HG03442 (cell line): ENCODE measurements around the gene CLDN20.
A peak's percentile ranks its signal among the peaks of the same experiment; 100 is the strongest.
"Not testable (repeated sequence)": the region's sequence is repeated elsewhere in the genome, so short reads cannot be mapped to it uniquely, and the experiment has no call there.

Experiments used
- ATAC-seq: cut with Tn5 transposase; IDR thresholded peaks from one replicate; pipeline ENCODE4 v1.9.1; 2021; ENCODE audit warnings: mild to moderate bottlenecking, moderate library complexity; ENCODE audit not compliant: unreplicated experiment

CLDN20 gene

GRCh38 chr6:155263373-155264063, at the start of gene CLDN20:
Gene CLDN20 (plus strand): TSS chr6:155264013. CDS start chr6:155275720, 11,707 bp downstream.
- no peak for ATAC-seq

DNA sequence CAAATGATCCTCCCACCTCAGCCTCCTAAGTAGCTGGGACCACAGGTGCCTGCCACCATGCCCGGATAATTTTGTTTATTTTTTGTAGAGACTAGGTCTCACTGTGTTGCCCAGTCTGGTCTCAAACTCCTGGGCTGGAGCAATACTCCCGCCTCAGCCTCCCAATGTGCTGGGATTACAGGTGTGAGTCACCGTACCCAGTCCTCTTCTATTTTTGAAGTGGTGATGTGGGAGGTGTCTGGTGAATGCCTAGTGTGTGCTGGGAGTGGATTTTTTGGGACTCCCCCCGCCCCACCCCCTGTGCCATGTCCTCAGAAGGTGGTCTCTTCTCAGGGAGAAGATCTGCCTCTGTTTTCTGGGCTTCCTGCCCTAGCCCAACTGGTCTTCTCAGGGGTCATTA, 47.9 kb upstream of the CLDN20 start:
- ATAC-seq, result no peak

DNA sequence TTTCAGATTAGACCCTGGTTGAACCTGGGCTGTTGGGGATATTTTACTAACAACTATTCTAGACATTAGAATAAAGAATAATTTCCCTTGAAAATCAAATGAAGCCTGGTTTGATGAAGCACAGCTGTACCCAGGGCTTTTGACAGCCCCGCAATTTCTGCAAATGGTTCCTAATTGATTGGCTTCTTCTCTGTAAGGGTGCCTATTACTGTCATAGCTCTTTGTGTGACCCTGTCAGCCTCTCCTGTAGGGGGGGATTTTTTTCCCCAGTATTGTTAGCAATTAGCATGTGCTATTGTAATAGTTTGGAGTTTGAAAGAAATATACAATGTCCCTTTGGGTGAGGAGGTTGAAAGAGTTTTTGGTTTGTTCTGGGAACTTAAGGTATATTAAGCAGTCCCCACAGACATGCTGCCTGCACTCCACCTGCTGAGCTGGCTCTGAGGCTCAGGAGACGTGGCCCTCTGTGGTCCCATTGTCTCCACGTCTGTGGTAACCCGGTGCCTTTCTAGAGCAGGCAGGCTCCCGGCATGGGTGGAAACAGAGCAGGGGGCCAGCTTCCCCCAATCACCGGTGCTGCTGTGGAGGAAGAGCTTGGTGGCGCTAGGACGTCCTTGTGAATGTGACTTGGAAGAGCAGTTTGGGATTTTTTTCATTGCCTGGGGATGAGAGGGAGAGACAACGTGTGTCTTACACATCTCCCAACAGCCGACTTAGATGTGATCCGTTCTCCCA, 47.3 kb upstream of the CLDN20 start:
- ATAC-seq, result no peak

DNA sequence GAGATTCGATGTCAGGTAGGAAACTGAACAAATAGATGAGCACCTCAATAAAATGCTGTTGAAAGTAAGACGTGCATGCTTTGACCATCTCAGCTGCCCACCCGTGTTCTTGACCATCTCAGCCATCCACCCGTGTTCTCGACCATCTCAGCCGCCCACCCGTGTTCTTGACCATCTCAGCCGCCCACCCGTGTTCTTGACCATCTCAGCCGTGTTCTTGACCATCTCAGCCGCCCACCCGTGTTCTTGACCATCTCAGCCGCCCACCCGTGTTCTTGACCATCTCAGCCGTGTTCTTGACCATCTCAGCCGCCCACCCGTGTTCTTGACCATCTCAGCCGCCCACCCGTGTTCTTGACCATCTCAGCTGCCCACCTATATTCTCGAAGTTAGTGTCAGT, 45.1 kb upstream of the CLDN20 start:
- not testable (repeated sequence) for ATAC-seq

DNA sequence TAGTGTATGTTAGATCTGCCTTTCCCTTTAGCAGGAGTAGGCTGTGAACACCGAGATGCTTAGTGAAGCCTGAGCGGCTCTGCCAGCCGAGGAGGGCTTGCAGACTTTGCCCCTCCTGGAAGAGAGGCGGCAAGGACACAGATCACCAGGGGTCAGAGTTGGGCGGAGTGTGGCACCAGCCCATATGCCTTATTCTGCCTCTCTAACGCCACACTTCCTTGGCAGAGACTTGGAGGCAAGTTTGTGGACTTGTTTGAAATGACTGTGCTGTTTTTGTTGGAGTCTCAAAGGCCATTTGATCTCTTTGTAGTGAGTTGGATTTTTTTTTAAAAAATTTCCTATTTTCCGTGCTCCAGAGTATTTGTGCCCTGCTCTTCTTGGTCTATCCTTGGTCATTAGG, 44.5 kb upstream of the CLDN20 start:
- ATAC-seq, result no peak

- ATAC-seq, result no peak
These were observed 43.9 kb upstream of the CLDN20 start for GRCh38 chr6:155219858-155220301.

DNA sequence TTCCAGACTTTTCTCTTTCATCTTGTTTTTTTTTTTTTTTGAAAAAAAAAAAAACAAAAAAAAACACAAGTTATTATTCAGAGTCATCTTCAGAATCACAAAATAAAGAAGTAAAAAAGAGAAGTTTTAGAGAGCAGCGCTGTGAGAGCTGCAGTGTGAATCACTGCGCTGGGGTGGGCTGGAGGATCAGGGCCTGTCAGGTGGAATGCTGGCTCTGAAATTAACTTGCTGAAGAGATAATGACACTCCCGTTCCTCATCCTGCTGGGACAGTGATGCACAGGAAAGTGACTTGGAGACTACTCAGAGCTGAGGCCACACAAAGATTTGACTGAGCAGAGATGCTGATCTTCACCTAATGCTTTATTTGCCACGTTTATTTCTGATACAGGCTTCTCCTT, 42.7 kb upstream of the CLDN20 start:
- no peak for ATAC-seq

DNA sequence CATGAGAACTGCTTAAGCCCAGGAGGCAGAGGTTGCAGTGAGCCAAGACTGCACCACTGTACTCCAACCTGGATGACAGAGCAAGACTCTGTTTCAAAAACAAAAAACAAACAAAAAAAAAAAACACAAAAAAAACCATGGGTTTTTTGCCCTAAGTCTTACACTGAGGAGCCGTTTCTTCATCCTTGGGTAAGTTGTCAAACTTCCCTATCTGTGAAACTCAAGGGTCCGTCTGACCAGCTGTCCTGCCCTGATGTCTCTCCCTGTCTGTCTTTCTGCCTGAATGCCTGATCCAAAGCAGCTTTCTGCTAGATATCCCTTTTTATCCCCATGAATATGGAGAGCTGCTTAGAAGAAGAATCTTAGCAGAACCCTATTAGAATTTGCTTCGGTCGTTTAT, 41.3 kb upstream of the CLDN20 start:
- no peak for ATAC-seq

DNA sequence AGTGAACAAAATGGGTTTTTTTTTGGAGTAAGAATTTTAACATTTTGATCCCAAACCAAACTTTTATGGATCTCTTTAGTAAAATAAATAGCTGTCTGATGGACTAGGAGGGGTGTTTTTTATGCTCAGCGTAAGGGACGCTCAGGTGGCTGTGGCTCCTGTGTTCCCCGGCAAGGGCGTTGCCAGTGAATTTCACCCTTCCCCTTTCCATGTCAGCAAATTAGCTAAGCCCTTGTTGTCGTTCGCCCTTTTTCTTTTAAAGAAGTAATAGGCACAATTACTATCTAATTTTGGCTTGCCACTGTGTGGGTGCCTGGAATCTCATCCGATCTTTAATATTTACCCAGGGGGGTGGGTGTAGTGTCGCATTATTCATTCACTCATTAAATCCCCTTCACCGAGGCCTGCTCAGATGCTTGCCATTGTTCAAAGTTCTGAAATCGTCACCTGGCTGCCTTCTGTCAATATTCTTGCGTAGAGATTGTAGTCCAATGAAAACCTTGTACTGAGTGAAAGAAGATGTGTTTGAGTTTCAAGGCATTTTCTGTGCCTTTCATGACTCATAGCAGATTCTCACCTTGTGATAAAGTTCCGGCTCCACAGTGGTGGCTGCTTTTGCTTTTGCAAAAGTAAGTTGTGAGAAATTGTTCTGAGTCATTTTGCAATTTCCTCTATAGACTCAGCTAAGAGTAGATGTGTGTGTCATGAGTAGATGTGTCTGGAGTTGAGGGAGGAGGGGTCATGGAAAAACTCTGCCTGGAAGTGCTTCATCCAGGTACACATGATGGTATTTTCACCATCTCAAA, 40.0 kb upstream of the CLDN20 start:
- peak; percentile 96 for ATAC-seq

GRCh38 chr6:155224618-155225017, 39.2 kb upstream of the CLDN20 start:
- ATAC-seq, result no peak

DNA sequence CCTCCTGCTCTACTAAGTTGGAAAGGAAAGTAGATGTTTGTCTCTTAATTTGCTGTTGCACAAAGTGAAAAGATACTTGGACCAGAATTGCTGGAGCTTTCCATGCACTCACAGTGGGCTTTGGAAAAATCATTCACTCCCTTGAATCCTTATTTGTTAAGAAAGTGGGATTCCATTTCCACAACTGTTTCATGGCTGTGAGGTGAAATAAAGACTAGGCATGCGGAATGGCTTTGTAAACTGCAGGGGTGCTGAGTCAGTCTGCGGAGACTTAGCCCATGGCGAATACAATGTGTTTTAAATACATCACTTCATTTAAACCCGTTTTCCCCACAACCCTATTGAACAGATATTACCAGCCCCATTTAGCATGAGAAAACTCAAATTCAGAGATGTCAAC, 36.8 kb upstream of the CLDN20 start:
- ATAC-seq, result no peak

DNA sequence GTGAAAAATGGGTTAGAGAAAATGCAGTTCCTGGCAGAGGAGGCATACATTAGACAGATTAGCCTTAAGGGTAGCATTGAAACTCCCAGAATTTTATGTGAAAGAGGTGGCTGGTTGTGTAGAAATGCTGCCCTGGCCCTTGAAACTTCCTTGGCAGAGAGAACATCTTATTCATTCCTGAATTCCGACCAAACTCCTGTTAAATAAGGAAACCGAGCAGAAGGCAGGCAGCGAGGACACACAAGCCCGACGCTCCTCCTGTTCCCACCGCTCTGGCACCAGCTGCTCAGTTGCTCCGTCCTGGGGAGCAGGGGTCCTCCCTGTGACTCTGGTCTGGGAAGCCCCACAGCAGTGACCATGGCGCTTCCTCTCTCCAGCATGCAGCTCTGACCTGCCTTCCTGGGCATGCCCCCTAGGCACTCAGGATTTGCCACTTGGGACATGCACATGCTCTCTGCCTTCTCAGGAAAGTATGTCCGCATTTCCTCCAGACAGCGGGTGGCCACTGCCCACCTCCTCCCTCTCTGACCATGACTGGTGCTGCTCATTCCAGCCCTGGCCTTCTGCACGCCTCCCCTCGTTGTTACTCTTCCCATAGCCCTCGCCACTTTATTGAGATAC, 35.2 kb upstream of the CLDN20 start:
- no peak for ATAC-seq

- not testable (repeated sequence) for ATAC-seq
These were observed 32.8 kb upstream of the CLDN20 start for GRCh38 chr6:155230975-155231374.

DNA sequence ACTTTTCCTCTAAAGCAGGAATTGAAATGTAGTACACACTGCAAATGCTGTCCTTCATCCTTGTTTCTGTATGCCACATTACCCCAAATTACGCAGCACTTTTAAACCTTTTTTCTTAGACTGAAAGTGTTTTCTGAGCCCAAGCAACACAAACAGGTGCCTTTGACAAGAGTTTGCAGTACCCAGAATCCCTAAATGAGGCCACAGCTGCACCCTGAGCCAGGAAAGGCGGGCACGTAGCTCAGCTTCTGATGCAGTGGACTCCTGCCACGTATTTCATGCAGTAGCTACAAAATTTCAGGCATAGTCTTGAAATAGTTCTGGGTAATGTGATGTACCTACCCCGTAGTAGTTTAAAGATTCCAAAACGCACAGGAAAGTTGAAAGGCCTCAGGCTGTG, 31.0 kb upstream of the CLDN20 start:
- no peak for ATAC-seq

GRCh38 chr6:155234167-155234566, 29.6 kb upstream of the CLDN20 start:
- no peak for ATAC-seq

- no peak for ATAC-seq
These were observed 29.1 kb upstream of the CLDN20 start for GRCh38 chr6:155234687-155235086.

- no peak for ATAC-seq
These were observed 28.7 kb upstream of the CLDN20 start for GRCh38 chr6:155235087-155235486.

DNA sequence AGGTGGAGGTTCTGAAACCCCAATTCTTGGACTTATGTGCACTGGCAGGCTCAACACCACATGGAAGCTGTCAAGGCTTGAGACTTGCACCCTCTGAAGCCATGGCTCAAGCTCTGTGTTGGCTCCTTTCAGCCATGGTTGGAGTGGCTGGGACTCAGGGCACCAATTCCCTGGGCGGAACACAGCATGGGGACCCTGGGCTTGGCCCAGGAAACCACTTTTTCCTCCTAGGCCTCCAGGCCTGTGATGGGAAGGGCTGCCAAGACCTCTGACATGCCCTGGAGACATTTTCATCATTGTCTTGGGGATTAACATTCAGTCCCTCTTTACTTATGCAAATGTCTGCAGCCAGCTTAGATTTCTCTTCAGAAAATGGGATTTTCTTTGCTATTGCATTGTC, 26.2 kb upstream of the CLDN20 start:
- no peak for ATAC-seq

GRCh38 chr6:155240905-155241600, 22.8 kb upstream of the CLDN20 start:
- ATAC-seq, result no peak

DNA sequence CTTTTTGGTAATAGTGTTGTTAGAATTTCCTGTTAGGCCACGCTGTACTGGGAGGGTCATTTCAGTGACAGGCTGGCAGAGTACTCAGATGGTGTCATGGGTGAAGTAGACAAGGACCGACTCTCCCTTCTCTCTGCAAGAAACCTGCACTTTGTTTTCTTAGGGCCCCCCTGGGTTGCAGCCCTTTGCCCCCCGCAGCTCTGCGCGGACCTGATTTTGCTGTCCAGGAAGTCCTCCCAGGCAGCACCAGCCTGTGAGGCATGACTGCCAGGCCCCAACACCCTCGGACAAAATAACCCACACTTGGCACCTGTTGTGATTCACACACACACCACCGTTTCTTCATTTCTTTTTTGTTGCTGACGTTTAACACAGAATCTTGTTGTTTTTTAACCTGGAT, 21.8 kb upstream of the CLDN20 start:
- ATAC-seq, result no peak

DNA sequence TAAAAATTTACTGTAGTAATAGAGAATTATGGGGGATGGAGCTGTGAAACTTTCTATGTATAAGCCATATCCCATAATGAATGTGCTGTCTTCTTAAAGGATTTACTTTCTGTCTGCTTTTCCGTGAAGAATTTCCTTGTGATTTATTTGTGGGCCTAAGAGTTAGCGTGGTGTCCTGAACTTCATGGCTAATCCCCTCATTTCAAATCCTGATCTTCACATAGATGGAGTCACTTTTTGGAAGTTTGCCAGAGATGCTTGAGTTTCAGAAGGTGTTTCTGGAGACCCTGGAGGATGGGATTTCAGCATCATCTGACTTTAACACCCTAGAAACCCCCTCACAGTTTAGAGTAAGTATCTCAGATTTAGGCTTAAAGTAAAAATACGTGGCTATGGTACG, 19.4 kb upstream of the CLDN20 start:
- no peak for ATAC-seq
